Tibial nerve (tissue), 4 donors: Measurements from ENCODE around the gene SLC10A3.

Experiments used
- EP300 ChIP-seq, 2 donors: sonication (generic); formaldehyde crosslinking; IDR thresholded peaks; one replicate each; pipeline ENCODE4 v1.6.1; 2017; ENCODE audit warnings: antibody characterized with exemption in 2 of 2, mild to moderate bottlenecking in 1 of 2
- POLR2A ChIP-seq, 2 donors: fragments of 450-650 bp; IDR thresholded peaks; one replicate each; pipeline ENCODE4 v1.6.1; 2017; ENCODE audit warnings: antibody characterized with exemption in 2 of 2, mild to moderate bottlenecking in 2 of 2, moderate library complexity in 2 of 2
- TF ChIP-seq, protein P1 (sequence below), 5 experiments: fragments of 200-600 bp in 3 of 5; fragments of 450-650 bp in 2 of 5; sonication (generic) in 3 of 5; IDR thresholded peaks; one replicate each; pipeline ENCODE4 v1.5.1; 2016 to 2019; ENCODE audit warnings: antibody characterized with exemption in 5 of 5, mild to moderate bottlenecking in 3 of 5, moderate library complexity in 2 of 5

DNA sequence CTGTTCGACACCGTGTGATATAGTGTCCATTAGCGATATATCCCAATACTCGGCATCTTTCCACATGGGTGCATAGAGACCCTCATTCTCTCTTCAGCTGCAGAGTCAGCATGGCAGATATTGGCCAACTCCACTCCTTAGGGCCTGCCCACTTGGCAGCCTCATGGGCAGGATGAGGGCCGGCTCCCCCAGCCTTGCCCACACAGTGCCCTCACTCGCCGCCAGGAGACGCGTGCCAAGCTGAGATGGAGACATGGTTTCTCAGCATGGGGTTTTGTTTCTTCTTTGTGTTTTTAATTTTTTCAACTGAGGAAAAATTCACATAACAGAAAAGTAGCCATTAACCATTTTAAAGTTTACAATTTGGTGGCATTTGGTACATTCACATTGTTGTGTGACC lies 37.6 kb downstream of the SLC10A3 start:
- TF ChIP-seq, protein P1, sequence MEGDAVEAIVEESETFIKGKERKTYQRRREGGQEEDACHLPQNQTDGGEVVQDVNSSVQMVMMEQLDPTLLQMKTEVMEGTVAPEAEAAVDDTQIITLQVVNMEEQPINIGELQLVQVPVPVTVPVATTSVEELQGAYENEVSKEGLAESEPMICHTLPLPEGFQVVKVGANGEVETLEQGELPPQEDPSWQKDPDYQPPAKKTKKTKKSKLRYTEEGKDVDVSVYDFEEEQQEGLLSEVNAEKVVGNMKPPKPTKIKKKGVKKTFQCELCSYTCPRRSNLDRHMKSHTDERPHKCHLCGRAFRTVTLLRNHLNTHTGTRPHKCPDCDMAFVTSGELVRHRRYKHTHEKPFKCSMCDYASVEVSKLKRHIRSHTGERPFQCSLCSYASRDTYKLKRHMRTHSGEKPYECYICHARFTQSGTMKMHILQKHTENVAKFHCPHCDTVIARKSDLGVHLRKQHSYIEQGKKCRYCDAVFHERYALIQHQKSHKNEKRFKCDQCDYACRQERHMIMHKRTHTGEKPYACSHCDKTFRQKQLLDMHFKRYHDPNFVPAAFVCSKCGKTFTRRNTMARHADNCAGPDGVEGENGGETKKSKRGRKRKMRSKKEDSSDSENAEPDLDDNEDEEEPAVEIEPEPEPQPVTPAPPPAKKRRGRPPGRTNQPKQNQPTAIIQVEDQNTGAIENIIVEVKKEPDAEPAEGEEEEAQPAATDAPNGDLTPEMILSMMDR (IDR thresholded peaks at IDR 0.05) = peak in 2 of 5 experiments; percentile 19 to 32
- TF ChIP-seq EP300 (IDR thresholded peaks at IDR 0.05) (no peak), POLR2A (IDR thresholded peaks at IDR 0.05) (no peak)
